ENCODE data around the gene TMEM212.

Gene TMEM212

GRCh38 chr3:171833789-171834460 lies 9.2 kb upstream of the TMEM212 start:
- no peaks in the 10 kb centered on the region for H3K27me3 ChIP-seq (ENCODE audit: insufficient read depth, poor library complexity, severe bottlenecking)
- no peak overlapping the region for H3K4me3 ChIP-seq (ENCODE audit: severe bottlenecking)
- H3K27ac ChIP-seq (ENCODE audit: poor library complexity, severe bottlenecking), result no peak overlapping the region
- H3K36me3 ChIP-seq (ENCODE audit: low read depth), result no peaks in the 10 kb centered on the region
- TF ChIP-seq, protein P1, sequence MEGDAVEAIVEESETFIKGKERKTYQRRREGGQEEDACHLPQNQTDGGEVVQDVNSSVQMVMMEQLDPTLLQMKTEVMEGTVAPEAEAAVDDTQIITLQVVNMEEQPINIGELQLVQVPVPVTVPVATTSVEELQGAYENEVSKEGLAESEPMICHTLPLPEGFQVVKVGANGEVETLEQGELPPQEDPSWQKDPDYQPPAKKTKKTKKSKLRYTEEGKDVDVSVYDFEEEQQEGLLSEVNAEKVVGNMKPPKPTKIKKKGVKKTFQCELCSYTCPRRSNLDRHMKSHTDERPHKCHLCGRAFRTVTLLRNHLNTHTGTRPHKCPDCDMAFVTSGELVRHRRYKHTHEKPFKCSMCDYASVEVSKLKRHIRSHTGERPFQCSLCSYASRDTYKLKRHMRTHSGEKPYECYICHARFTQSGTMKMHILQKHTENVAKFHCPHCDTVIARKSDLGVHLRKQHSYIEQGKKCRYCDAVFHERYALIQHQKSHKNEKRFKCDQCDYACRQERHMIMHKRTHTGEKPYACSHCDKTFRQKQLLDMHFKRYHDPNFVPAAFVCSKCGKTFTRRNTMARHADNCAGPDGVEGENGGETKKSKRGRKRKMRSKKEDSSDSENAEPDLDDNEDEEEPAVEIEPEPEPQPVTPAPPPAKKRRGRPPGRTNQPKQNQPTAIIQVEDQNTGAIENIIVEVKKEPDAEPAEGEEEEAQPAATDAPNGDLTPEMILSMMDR (IDR thresholded peaks at IDR 0.05; ENCODE audit: poor library complexity, severe bottlenecking), result peak; percentile 77
- peaks cover 3% of the 10 kb centered on the region for H3K4me1 ChIP-seq (ENCODE audit: insufficient read depth, poor library complexity, severe bottlenecking)
- DNase-seq (ENCODE audit: low spot score) (no peak), ATAC-seq (ENCODE audit: low read depth) (peak; percentile 67; the same call in 1 of the 3 replicates)
- no peaks in the 10 kb centered on the region for H3K9me3 ChIP-seq (ENCODE audit: severe bottlenecking)

DNA sequence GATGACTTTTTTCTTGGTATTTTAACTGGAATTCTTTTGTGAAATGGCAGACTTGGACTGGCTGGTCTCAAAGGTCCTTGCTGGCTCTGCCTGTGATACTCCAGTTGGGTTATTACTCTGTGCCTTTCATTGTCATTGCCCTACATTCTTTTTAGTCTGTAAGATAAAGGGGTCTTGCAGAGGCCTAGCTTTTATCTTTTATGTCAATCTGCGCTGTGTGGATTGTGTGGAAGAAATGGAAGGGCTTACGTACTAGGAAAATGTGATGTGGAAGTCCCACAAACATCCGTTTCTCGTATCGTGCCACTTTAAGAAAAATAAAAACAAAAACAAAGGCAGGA lies 8.7 kb upstream of the TMEM212 start:
- ATAC-seq (ENCODE audit: low read depth) (no peak), DNase-seq (ENCODE audit: low spot score) (no peak)
- TF ChIP-seq, protein P1 (IDR thresholded peaks at IDR 0.05; ENCODE audit: poor library complexity, severe bottlenecking), result peak; percentile 46
- H3K27ac ChIP-seq (ENCODE audit: poor library complexity, severe bottlenecking), result no peak overlapping the region
- H3K4me1 ChIP-seq (ENCODE audit: insufficient read depth, poor library complexity, severe bottlenecking), result peaks cover 3% of the 10 kb centered on the region
- no peak overlapping the region for H3K4me3 ChIP-seq (ENCODE audit: severe bottlenecking)
- H3K27me3 ChIP-seq (ENCODE audit: insufficient read depth, poor library complexity, severe bottlenecking), result no peaks in the 10 kb centered on the region
- H3K36me3 ChIP-seq (ENCODE audit: low read depth), result no peaks in the 10 kb centered on the region
- no peaks in the 10 kb centered on the region for H3K9me3 ChIP-seq (ENCODE audit: severe bottlenecking)

DNA sequence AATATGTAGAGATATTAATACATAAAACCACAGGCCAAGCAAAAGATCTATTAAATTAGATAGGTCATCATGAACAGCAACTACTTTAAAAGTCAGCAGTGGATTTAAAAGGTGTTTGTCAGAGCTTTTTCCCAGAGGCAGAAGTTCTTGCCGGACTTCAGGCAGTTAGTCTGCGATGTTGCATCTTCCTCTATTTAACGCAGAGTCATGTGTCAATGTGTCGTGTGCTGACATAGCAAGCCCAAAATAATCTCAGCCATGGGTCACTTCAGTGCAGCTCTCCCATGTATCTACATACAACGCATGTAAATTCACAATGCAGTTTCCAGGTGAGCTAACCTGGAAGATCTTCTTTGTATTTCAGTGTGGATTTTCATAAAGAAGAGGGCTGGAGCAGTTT lies 8.0 kb upstream of the TMEM212 start:
- no peak for DNase-seq (ENCODE audit: low spot score)
- H3K4me3 ChIP-seq (ENCODE audit: severe bottlenecking), result no peak overlapping the region
- H3K4me1 ChIP-seq (ENCODE audit: insufficient read depth, poor library complexity, severe bottlenecking), result no peaks in the 10 kb centered on the region
- no peaks in the 10 kb centered on the region for H3K27me3 ChIP-seq (ENCODE audit: insufficient read depth, poor library complexity, severe bottlenecking)
- no peak overlapping the region for H3K27ac ChIP-seq (ENCODE audit: poor library complexity, severe bottlenecking)
- TF ChIP-seq, protein P1 (IDR thresholded peaks at IDR 0.05; ENCODE audit: poor library complexity, severe bottlenecking), result no peak
- H3K9me3 ChIP-seq (ENCODE audit: severe bottlenecking), result no peaks in the 10 kb centered on the region
- no peaks in the 10 kb centered on the region for H3K36me3 ChIP-seq (ENCODE audit: low read depth)
- ATAC-seq (ENCODE audit: low read depth), result no peak

DNA sequence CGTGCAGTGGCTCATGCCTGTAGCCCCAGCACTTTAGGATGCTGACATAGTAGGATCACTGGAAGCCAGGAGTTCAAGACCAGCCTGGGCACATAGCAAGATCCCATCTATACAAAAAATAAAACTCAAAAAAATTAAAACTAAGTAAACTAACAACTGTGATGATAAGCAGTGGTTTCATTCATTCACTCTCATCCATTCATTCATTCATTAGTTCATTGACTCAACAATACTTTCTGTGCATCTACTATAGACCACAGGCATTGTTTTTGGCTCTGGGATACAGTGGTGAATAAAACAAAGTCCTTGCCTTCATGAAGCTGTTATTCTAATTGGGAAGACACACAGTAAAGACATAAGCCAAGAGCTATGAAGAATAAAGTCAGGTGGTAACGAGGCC lies 7.5 kb upstream of the TMEM212 start:
- no peak for DNase-seq (ENCODE audit: low spot score)
- no peak overlapping the region for H3K4me3 ChIP-seq (ENCODE audit: severe bottlenecking)
- H3K9me3 ChIP-seq (ENCODE audit: severe bottlenecking), result no peaks in the 10 kb centered on the region
- no peaks in the 10 kb centered on the region for H3K27me3 ChIP-seq (ENCODE audit: insufficient read depth, poor library complexity, severe bottlenecking)
- TF ChIP-seq, protein P1 (IDR thresholded peaks at IDR 0.05; ENCODE audit: poor library complexity, severe bottlenecking), result no peak
- H3K4me1 ChIP-seq (ENCODE audit: insufficient read depth, poor library complexity, severe bottlenecking), result no peaks in the 10 kb centered on the region
- ATAC-seq (ENCODE audit: low read depth), result no peak
- H3K27ac ChIP-seq (ENCODE audit: poor library complexity, severe bottlenecking), result no peak overlapping the region
- no peaks in the 10 kb centered on the region for H3K36me3 ChIP-seq (ENCODE audit: low read depth)

GRCh38 chr3:171836855-171837254 lies 6.3 kb upstream of the TMEM212 start:
- Histone ChIP-seq H3K27me3 (ENCODE audit: insufficient read depth, poor library complexity, severe bottlenecking) (no peaks in the 10 kb centered on the region), H3K4me1 (ENCODE audit: insufficient read depth, poor library complexity, severe bottlenecking) (no peaks in the 10 kb centered on the region), H3K36me3 (ENCODE audit: low read depth) (no peaks in the 10 kb centered on the region), H3K9me3 (ENCODE audit: severe bottlenecking) (no peaks in the 10 kb centered on the region), H3K4me3 (ENCODE audit: severe bottlenecking) (no peak overlapping the region), H3K27ac (ENCODE audit: poor library complexity, severe bottlenecking) (no peak overlapping the region)
- TF ChIP-seq, protein P1 (IDR thresholded peaks at IDR 0.05; ENCODE audit: poor library complexity, severe bottlenecking), result no peak
- no peak for DNase-seq (ENCODE audit: low spot score)
- no peak for ATAC-seq (ENCODE audit: low read depth)

Measured in RWPE2 (cell line).